ENCODE measurements around the gene AFAP1L1. TPM values are rescaled to one million over a fixed set of nuclear protein-coding genes. Genes with fewer than 3 reads are reported as not detected.

The AFAP1L1 gene
- total and polyA plus RNA-seq, 9 of the 15 experiments (the other 6 are each of a cell fraction or from before 2014, with no cell fraction given), result 0.01 to 0.12 (median 0.03) TPM; not detected in 4

- ATAC-seq (peak; percentile 42; the same call in 1 of the 3 replicates), FAIRE-seq (no peak), DNase-seq (ENCODE audit: extremely low read depth in 1 of 4, low spot score in 3 of 4) (no peak)
- Histone ChIP-seq H3K36me3 (ENCODE audit: control insufficient read depth, insufficient read depth, low read length) (no peaks in the 10 kb centered on the region), H3K27me3 (ENCODE audit: control insufficient read depth in 2 of 2, insufficient read depth in 2 of 2, low read length in 2 of 2) (peaks cover under 1 to 18% of the 10 kb centered on the region in 2 experiments; a peak in 2 of 5 replicates), H3K4me3 (no peak overlapping the region), H3K9me1 (ENCODE audit: control insufficient read depth, insufficient read depth, low read length) (no peaks in the 10 kb centered on the region), H3K9me3 (replicated peaks; ENCODE audit: control insufficient read depth, insufficient read depth, low read depth, low read length) (no peaks in the 10 kb centered on the region), H3K4me1 (replicated peaks in 1 of 2; ENCODE audit: control insufficient read depth in 2 of 2, insufficient read depth in 2 of 2, low read length in 2 of 2) (no peaks in the 10 kb centered on the region; a peak in 1 of 5 replicates), H3K4me2 (ENCODE audit: insufficient read depth, low read length) (no peak overlapping the region), H3K9ac (ENCODE audit: insufficient read depth in 1 of 2, low read depth in 2 of 2, low read length in 2 of 2) (no peak overlapping the region), H4K20me1 (replicated peaks; ENCODE audit: control insufficient read depth, insufficient read depth, low read length) (0 out of 2 replicates have a peak, but pooled peaks cover 4% of the 10 kb centered on the region), H2AFZ (ENCODE audit: low read depth, low read length) (no peak overlapping the region), H3K79me2 (ENCODE audit: control insufficient read depth, insufficient read depth, low read length) (no peaks in the 10 kb centered on the region), H3K27ac (ENCODE audit: extremely low read depth, low read depth, low read length) (no peak overlapping the region)
- in situ Hi-C loops (cut with MboI) (loop anchor here (25.0 kb wide), 1 partner anchor 817 kb away; no protein-coding TSS in a partner anchor), intact Hi-C loops (cut with micrococcal nuclease) (no loop called here)
- no TSS peak for BruUV-seq (replicated peaks)
- POLR2A ChIA-PET, result interaction anchor here (0.8 to 1.0 kb wide), 3 partner anchors 10 to 23 kb away, joined by 3 to 4 read pairs (median 4); no protein-coding TSS in a partner anchor
- 0% methylated on average over 3 of the region's 3 CpGs for WGBS (ENCODE audit: insufficient coverage, low coverage, missing lambda C conversion rate)
- CTCF ChIA-PET (ENCODE audit: low intra/inter-chr PET ratio), result no interaction called here
- TF ChIP-seq ZNF274 (IDR thresholded peaks at IDR 0.05; ENCODE audit: borderline replicate concordance, low read depth, low read length) (no peak), ZFP91 (CRISPR knock-in tag; IDR thresholded peaks at IDR 0.05) (no peak), CCNT2 (IDR thresholded peaks at IDR 0.05; ENCODE audit: borderline replicate concordance, extremely low read depth, insufficient read length, low read depth, low read length) (no peak), YBX1 (IDR thresholded peaks at IDR 0.05) (no peak), TBL1XR1 (IDR thresholded peaks at IDR 0.05; ENCODE audit: low read length in 2 of 2) (no peak), SMARCB1 (IDR thresholded peaks at IDR 0.05; ENCODE audit: insufficient read length, low read depth) (no peak), KLF13 (tag; IDR thresholded peaks at IDR 0.05; ENCODE audit: borderline replicate concordance, low read depth) (no peak), SP2 (IDR thresholded peaks at IDR 0.05; ENCODE audit: extremely low read depth, low read depth, low read length, poor library complexity, severe bottlenecking) (no peak), EHMT2 (IDR thresholded peaks at IDR 0.05) (peak; percentile 71; the same call in 1 of the 2 replicates), TRIM25 (IDR thresholded peaks at IDR 0.05; ENCODE audit: borderline replicate concordance) (no peak), PATZ1 (CRISPR knock-in tag; IDR thresholded peaks at IDR 0.05; ENCODE audit: borderline replicate concordance) (no peak), NFXL1 (CRISPR knock-in tag; IDR thresholded peaks at IDR 0.05) (no peak), SLC30A9 (CRISPR knock-in tag; IDR thresholded peaks at IDR 0.05) (no peak)
Measured at GRCh38 chr5:149254506-149254905, 17.2 kb upstream of the AFAP1L1 start.

Data from K562 (cell line).